ENCODE measurements around the gene VTI1A. TPM values are rescaled to one million over a fixed set of nuclear protein-coding genes. Genes with fewer than 3 reads are reported as not detected.
"Not testable (repeated sequence)": the region's sequence is repeated elsewhere in the genome, so short reads cannot be mapped to it uniquely, and the experiment has no call there.

The VTI1A gene
- total RNA-seq, 1 donor from 2014 or later = 22.7 TPM

GRCh38 chr10:112857493-112857892, 410.5 kb downstream of the VTI1A start:
- TF ChIP-seq CTCF (IDR thresholded peaks at IDR 0.05) = no peak
- no peak overlapping the region for H3K4me3 Mint-ChIP-seq (ENCODE audit: unreplicated experiment)
- no peak for DNase-seq (ENCODE audit: low spot score)
- H3K9me3 Mint-ChIP-seq (ENCODE audit: low read depth) = peaks cover 10% of the 10 kb centered on the region
- peaks cover 3% of the 10 kb centered on the region for H3K36me3 Mint-ChIP-seq (ENCODE audit: low read depth)
- H3K27ac Mint-ChIP-seq (ENCODE audit: unreplicated experiment) = no peak overlapping the region
- no peaks in the 10 kb centered on the region for H3K4me1 Mint-ChIP-seq (ENCODE audit: low read depth)
- H3K27me3 Mint-ChIP-seq (ENCODE audit: low read depth) = peaks cover 2% of the 10 kb centered on the region

GRCh38 chr10:112858986-112859651, 412.1 kb downstream of the VTI1A start:
- DNase-seq (ENCODE audit: low spot score) = no peak
- no peaks in the 10 kb centered on the region for H3K4me1 Mint-ChIP-seq (ENCODE audit: low read depth)
- no peak for TF ChIP-seq CTCF (IDR thresholded peaks at IDR 0.05)
- H3K27me3 Mint-ChIP-seq (ENCODE audit: low read depth) = peaks cover 2% of the 10 kb centered on the region
- H3K27ac Mint-ChIP-seq (ENCODE audit: unreplicated experiment) = no peak overlapping the region
- H3K36me3 Mint-ChIP-seq (ENCODE audit: low read depth) = peaks cover 3% of the 10 kb centered on the region
- peaks cover 11% of the 10 kb centered on the region for H3K9me3 Mint-ChIP-seq (ENCODE audit: low read depth)
- no peak overlapping the region for H3K4me3 Mint-ChIP-seq (ENCODE audit: unreplicated experiment)

DNA sequence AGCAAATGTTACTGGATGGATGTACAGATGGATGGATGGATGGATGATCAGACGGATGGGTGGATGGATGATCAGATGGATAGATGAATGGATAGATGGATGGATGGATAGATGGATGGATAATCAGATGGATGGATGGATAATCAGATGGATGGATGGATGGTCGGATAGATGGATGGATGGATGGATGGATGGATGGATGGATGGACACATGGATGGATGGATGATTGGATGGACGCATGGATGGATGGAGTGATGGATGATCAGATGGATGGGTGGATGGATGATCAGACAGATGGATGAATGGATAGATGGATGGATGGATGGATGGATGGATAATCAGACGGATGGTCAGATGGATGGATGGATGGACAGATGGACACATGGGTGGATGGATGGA, 412.8 kb downstream of the VTI1A start:
- H3K9me3 Mint-ChIP-seq (ENCODE audit: low read depth) = peaks cover 16% of the 10 kb centered on the region
- peaks cover 2% of the 10 kb centered on the region for H3K27me3 Mint-ChIP-seq (ENCODE audit: low read depth)
- no peak for TF ChIP-seq CTCF (IDR thresholded peaks at IDR 0.05)
- no peak overlapping the region for H3K27ac Mint-ChIP-seq (ENCODE audit: unreplicated experiment)
- DNase-seq (ENCODE audit: low spot score) = no peak
- H3K4me1 Mint-ChIP-seq (ENCODE audit: low read depth) = no peaks in the 10 kb centered on the region
- no peak overlapping the region for H3K4me3 Mint-ChIP-seq (ENCODE audit: unreplicated experiment)
- peaks cover 3% of the 10 kb centered on the region for H3K36me3 Mint-ChIP-seq (ENCODE audit: low read depth)

- not testable (repeated sequence) for H3K4me1 Mint-ChIP-seq (ENCODE audit: low read depth); H3K36me3 Mint-ChIP-seq (ENCODE audit: low read depth); H3K27me3 Mint-ChIP-seq (ENCODE audit: low read depth); H3K4me3 Mint-ChIP-seq (ENCODE audit: unreplicated experiment); DNase-seq (ENCODE audit: low spot score); H3K27ac Mint-ChIP-seq (ENCODE audit: unreplicated experiment)
- peaks cover 18% of the 10 kb centered on the region for H3K9me3 Mint-ChIP-seq (ENCODE audit: low read depth)
Observed at GRCh38 chr10:112863461-112863860, 416.4 kb downstream of the VTI1A start.

Small RNA genes within 50 kb of the gene (microRNA-seq; reads per million reads assigned to microRNA genes)
- not detected for gene MIR4295 (ENCODE audit: borderline number of aligned reads)

Other genes starting within 250 kb of the VTI1A start
- gene TECTB, start 163.8 kb upstream of the VTI1A start, total RNA-seq = not detected in 3 replicates
- 0.15 to 0.53 TPM (median 0.27 TPM) in 3 replicates for gene ACSL5, start 73.1 kb upstream of the VTI1A start, total RNA-seq
- gene ZDHHC6, start 301 bp upstream of the VTI1A start, total RNA-seq = 23.4 to 30.9 TPM (median 25.5 TPM) in 3 replicates